ENCODE data around the gene TIMM17B. TPM values are rescaled to one million over a fixed set of nuclear protein-coding genes. Genes with fewer than 3 reads are reported as not detected.

TIMM17B gene
- total and polyA plus RNA-seq, 2 experiments from 2014 or later: 26.7 to 44.7 TPM

DNA sequence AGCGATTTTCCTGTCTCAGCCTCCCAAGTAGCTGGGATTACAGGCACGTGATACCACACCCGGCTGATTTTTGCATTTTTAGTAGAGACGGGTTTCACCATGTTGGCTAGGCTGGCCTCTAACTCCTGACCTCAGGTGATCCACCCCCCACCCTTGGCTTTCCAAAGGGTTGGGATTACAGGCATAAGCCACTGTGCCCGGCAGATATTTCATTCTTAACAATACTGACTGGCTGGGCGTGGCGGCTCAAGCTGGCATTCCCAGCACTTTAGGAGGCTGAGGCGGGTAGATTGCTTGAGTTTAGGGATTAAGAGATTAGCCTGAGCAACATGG lies 1.5 kb upstream of the TIMM17B start:
- Histone ChIP-seq H3K9ac (no peak overlapping the region), H4K20me1 (ENCODE audit: insufficient read depth) (no peaks in the 10 kb centered on the region), H3K9me3 (ENCODE audit: low read depth) (no peaks in the 10 kb centered on the region), H3K36me3 (ENCODE audit: low read depth) (no peaks in the 10 kb centered on the region), H3K27me3 (replicated peaks; ENCODE audit: insufficient read depth) (no peaks in the 10 kb centered on the region), H3K4me3 (peak overlapping the region; percentile 79; the same call in 1 of the 2 replicates), H3K27ac (peak overlapping the region; percentile 90; the same call in 1 of the 2 replicates), H2AFZ (no peak overlapping the region), H3K79me2 (ENCODE audit: insufficient read depth) (peaks cover 44% of the 10 kb centered on the region), H3K9me2 (ENCODE audit: insufficient read depth) (no peaks in the 10 kb centered on the region), H3F3A (ENCODE audit: insufficient read depth) (no peaks in the 10 kb centered on the region), H3K4me1 (ENCODE audit: insufficient read depth) (0 out of 2 replicates have a peak, but pooled peaks cover 4% of the 10 kb centered on the region), H3K4me2 (ENCODE audit: unreplicated experiment) (peak overlapping the region; percentile 42)
- TF ChIP-seq EZH2 (IDR thresholded peaks at IDR 0.05; ENCODE audit: insufficient read depth, poor library complexity, severe bottlenecking) (no peak), EZH2phosphoT487 (IDR thresholded peaks at IDR 0.05; ENCODE audit: insufficient read depth, low read depth) (no peak)
- no peak for DNase-seq
- in situ Hi-C loops (cut with MboI): no loop called here
- WGBS, 2 experiments (ENCODE audit: low coverage in 1 of 2, low lambda C conversion rate in 2 of 2, missing lambda C conversion rate in 2 of 2): 75 to 81% methylated on average over 7 of the region's 8 CpGs

DNA sequence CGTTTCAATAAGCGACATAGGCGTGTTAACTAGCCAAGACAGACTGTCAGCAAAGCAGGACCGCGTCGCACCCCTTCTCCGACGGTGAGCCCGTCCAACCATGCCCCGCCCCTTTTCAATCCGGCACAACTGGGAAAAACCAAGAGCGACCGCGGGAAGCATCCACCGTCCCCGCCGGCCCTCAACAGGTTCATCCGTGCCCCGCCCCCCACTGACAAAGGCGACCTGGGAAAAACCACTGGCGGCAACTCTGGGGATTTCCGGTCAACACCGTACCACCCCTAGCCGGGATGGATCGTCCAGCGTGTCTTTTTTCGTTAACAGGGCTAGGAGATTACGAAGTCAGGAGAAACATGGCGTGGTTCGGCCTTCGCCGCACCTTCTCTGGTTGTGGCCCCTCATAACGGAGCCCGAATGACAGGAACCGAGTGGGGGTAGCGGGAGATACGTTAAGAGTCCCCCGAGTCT lies 377 bp downstream of the TIMM17B start:
- DNase-seq: peak; percentile 84
- Histone ChIP-seq H3K4me2 (ENCODE audit: unreplicated experiment) (peak overlapping the region; percentile 85), H3K27ac (peak overlapping the region; percentile 90), H3K79me2 (ENCODE audit: insufficient read depth) (peaks cover 44% of the 10 kb centered on the region), H4K20me1 (ENCODE audit: insufficient read depth) (no peaks in the 10 kb centered on the region), H3K9me3 (ENCODE audit: low read depth) (no peaks in the 10 kb centered on the region), H3K4me3 (peak overlapping the region; percentile 79), H3K36me3 (ENCODE audit: low read depth) (no peaks in the 10 kb centered on the region), H3K27me3 (replicated peaks; ENCODE audit: insufficient read depth) (no peaks in the 10 kb centered on the region), H3K9me2 (ENCODE audit: insufficient read depth) (no peaks in the 10 kb centered on the region), H3K4me1 (ENCODE audit: insufficient read depth) (0 out of 2 replicates have a peak, but pooled peaks cover 4% of the 10 kb centered on the region), H2AFZ (peak overlapping the region; percentile 88), H3K9ac (peak overlapping the region; percentile 94), H3F3A (ENCODE audit: insufficient read depth) (no peaks in the 10 kb centered on the region)
- TF ChIP-seq EZH2phosphoT487 (IDR thresholded peaks at IDR 0.05; ENCODE audit: insufficient read depth, low read depth): no peak
- TF ChIP-seq EZH2 (IDR thresholded peaks at IDR 0.05; ENCODE audit: insufficient read depth, poor library complexity, severe bottlenecking): no peak
- in situ Hi-C loops (cut with MboI): no loop called here
- 0% methylated on average over 15 to 17 of the region's 38 CpGs for WGBS, 2 experiments (ENCODE audit: low coverage in 1 of 2, low lambda C conversion rate in 2 of 2, missing lambda C conversion rate in 2 of 2)

DNA sequence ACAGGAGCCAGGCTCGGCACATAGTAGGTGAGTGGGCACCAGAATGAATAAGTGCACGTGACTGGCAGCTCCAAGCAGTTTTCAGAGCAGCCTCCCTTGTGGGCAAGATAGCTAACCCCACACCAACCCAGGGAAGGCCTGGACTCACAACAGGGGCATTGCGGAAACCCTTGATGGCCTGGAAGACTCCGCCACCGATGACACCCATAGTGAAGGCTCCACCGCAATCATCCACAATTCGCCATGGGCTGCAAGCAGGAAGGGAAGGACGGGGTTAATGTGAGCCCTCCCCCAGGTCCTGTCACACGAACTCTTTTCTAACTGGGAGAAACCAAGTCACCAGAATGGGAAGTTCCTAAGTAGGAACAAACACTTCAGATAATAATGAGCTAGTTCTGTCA lies 957 bp downstream of the TIMM17B start:
- H3K9me2 ChIP-seq (ENCODE audit: insufficient read depth): no peaks in the 10 kb centered on the region
- H2AFZ ChIP-seq: peak overlapping the region; percentile 88
- 29 to 39% methylated on average over 2 to 7 of the region's 9 CpGs for WGBS, 2 experiments (ENCODE audit: low coverage in 1 of 2, low lambda C conversion rate in 2 of 2, missing lambda C conversion rate in 2 of 2)
- peak overlapping the region; percentile 90 for H3K27ac ChIP-seq
- 0 out of 2 replicates have a peak, but pooled peaks cover 4% of the 10 kb centered on the region for H3K4me1 ChIP-seq (ENCODE audit: insufficient read depth)
- H3K9ac ChIP-seq: peak overlapping the region; percentile 94
- peaks cover 44% of the 10 kb centered on the region for H3K79me2 ChIP-seq (ENCODE audit: insufficient read depth)
- no peaks in the 10 kb centered on the region for H3K27me3 ChIP-seq (replicated peaks; ENCODE audit: insufficient read depth)
- peak; percentile 20 for DNase-seq
- in situ Hi-C loops (cut with MboI): no loop called here
- peak overlapping the region; percentile 79 for H3K4me3 ChIP-seq
- H3K36me3 ChIP-seq (ENCODE audit: low read depth): no peaks in the 10 kb centered on the region
- H4K20me1 ChIP-seq (ENCODE audit: insufficient read depth): no peaks in the 10 kb centered on the region
- no peak for TF ChIP-seq EZH2phosphoT487 (IDR thresholded peaks at IDR 0.05; ENCODE audit: insufficient read depth, low read depth)
- TF ChIP-seq EZH2 (IDR thresholded peaks at IDR 0.05; ENCODE audit: insufficient read depth, poor library complexity, severe bottlenecking): no peak
- no peaks in the 10 kb centered on the region for H3K9me3 ChIP-seq (ENCODE audit: low read depth)
- no peaks in the 10 kb centered on the region for H3F3A ChIP-seq (ENCODE audit: insufficient read depth)
- H3K4me2 ChIP-seq (ENCODE audit: unreplicated experiment): peak overlapping the region; percentile 85

DNA sequence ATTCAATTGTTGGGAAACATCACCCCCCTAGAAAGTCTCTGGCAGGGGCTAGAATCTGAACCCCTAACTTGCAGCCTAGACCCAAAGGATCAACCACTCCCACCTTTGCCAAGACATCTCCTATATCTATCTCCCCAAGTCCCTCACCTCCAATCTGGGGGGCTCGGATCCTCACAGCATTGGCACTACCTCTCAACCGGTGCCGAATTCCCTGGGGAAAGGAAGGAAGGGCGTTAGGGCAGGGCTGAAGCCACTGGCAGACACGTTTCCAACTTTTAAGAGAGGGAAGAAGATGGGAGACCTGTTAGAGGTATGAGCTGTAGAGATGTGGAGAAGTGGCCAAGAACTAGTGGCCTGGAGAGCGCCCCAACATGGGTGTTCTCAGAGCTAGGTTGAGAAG lies 2.7 kb downstream of the TIMM17B start:
- Histone ChIP-seq H3K9me3 (ENCODE audit: low read depth) (no peaks in the 10 kb centered on the region), H3K4me3 (no peak overlapping the region), H3K36me3 (ENCODE audit: low read depth) (no peaks in the 10 kb centered on the region), H3K4me2 (ENCODE audit: unreplicated experiment) (no peak overlapping the region), H2AFZ (no peak overlapping the region), H3K79me2 (ENCODE audit: insufficient read depth) (peaks cover 33% of the 10 kb centered on the region), H3K9me2 (ENCODE audit: insufficient read depth) (no peaks in the 10 kb centered on the region), H3K9ac (no peak overlapping the region), H4K20me1 (ENCODE audit: insufficient read depth) (no peaks in the 10 kb centered on the region), H3F3A (ENCODE audit: insufficient read depth) (no peaks in the 10 kb centered on the region), H3K4me1 (ENCODE audit: insufficient read depth) (0 out of 2 replicates have a peak, but pooled peaks cover 4% of the 10 kb centered on the region), H3K27me3 (replicated peaks; ENCODE audit: insufficient read depth) (no peaks in the 10 kb centered on the region), H3K27ac (no peak overlapping the region)
- in situ Hi-C loops (cut with MboI): no loop called here
- DNase-seq: no peak
- 59 to 65% methylated on average over 6 of the region's 6 CpGs for WGBS, 2 experiments (ENCODE audit: low coverage in 1 of 2, low lambda C conversion rate in 2 of 2, missing lambda C conversion rate in 2 of 2)
- TF ChIP-seq EZH2phosphoT487 (IDR thresholded peaks at IDR 0.05; ENCODE audit: insufficient read depth, low read depth): no peak

Measured in GM23248 (cell line).